ENCODE data around the gene NACC2.

Gene NACC2

GRCh38 chr9:136061405-136061804, 33.7 kb downstream of the NACC2 start:
- Histone ChIP-seq H3K4me1 (no peaks in the 10 kb centered on the region), H3K36me3 (ENCODE audit: control insufficient read depth, insufficient read depth, low read length) (no peaks in the 10 kb centered on the region), H3K27me3 (ENCODE audit: control insufficient read depth, insufficient read depth, low read length) (no peaks in the 10 kb centered on the region), H3K9me3 (ENCODE audit: control insufficient read depth, low read length) (no peaks in the 10 kb centered on the region), H3K27ac (no peak overlapping the region), H2AFZ (no peak overlapping the region), H3K9ac (no peak overlapping the region), H3K79me2 (peaks cover 63% of the 10 kb centered on the region), H3K4me3 (ENCODE audit: low read depth, low read length) (no peak overlapping the region), H3K4me2 (ENCODE audit: low read length) (no peak overlapping the region)
- TF ChIP-seq CTCF (IDR thresholded peaks at IDR 0.05): no peak

DNA sequence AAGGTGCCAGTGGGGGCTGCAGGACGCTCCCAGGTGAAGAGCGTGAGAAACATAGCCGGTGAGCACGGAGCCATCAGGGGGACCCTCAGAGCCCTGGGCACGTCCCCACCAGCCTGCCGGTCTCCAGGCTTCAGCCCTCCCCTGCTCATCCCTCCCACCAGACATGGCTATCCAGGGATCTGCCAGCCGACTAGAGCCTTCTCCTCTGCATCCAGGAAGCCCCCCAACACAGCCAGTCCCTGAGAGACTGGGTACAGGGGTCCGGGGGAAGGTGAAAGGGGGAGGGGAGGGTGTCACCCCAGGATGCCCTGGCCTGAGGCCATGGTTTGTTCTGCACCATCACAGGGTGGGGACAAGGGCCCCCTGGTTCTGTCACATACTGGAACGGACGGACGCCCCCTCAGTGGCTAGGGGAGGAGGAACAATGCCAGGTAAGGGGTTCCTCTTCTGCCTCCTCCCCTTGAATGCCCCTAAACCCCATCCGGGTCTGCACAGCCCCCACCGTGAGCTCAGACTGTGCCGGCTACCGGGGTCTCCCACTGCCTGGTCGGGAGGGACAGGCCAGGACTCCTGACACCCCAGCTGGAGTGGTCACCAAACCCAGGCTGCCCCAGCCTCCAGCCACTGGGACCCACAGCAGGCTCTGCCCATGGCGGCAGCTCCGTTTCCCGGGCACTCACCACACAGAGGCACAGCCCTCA, 34.3 kb downstream of the NACC2 start:
- H3K9me3 ChIP-seq (ENCODE audit: control insufficient read depth, low read length): no peaks in the 10 kb centered on the region
- H3K4me1 ChIP-seq: no peaks in the 10 kb centered on the region
- no peak overlapping the region for H2AFZ ChIP-seq
- no peak overlapping the region for H3K9ac ChIP-seq
- peaks cover 58% of the 10 kb centered on the region for H3K79me2 ChIP-seq
- H3K4me3 ChIP-seq (ENCODE audit: low read depth, low read length): no peak overlapping the region
- H3K36me3 ChIP-seq (ENCODE audit: control insufficient read depth, insufficient read depth, low read length): no peaks in the 10 kb centered on the region
- no peak for TF ChIP-seq CTCF (IDR thresholded peaks at IDR 0.05)
- no peaks in the 10 kb centered on the region for H3K27me3 ChIP-seq (ENCODE audit: control insufficient read depth, insufficient read depth, low read length)
- no peak overlapping the region for H3K4me2 ChIP-seq (ENCODE audit: low read length)
- no peak overlapping the region for H3K27ac ChIP-seq

GRCh38 chr9:136059851-136060670, 35.0 kb downstream of the NACC2 start:
- no peak for TF ChIP-seq CTCF (IDR thresholded peaks at IDR 0.05)
- H3K9me3 ChIP-seq (ENCODE audit: control insufficient read depth, low read length): no peaks in the 10 kb centered on the region
- no peak overlapping the region for H2AFZ ChIP-seq
- no peak overlapping the region for H3K27ac ChIP-seq
- no peaks in the 10 kb centered on the region for H3K27me3 ChIP-seq (ENCODE audit: control insufficient read depth, insufficient read depth, low read length)
- no peak overlapping the region for H3K9ac ChIP-seq
- no peaks in the 10 kb centered on the region for H3K4me1 ChIP-seq
- H3K4me3 ChIP-seq (ENCODE audit: low read depth, low read length): no peak overlapping the region
- H3K79me2 ChIP-seq: peaks cover 56% of the 10 kb centered on the region
- no peaks in the 10 kb centered on the region for H3K36me3 ChIP-seq (ENCODE audit: control insufficient read depth, insufficient read depth, low read length)
- no peak overlapping the region for H3K4me2 ChIP-seq (ENCODE audit: low read length)

- peaks cover 56% of the 10 kb centered on the region for H3K79me2 ChIP-seq
- no peaks in the 10 kb centered on the region for H3K27me3 ChIP-seq (ENCODE audit: control insufficient read depth, insufficient read depth, low read length)
- no peaks in the 10 kb centered on the region for H3K9me3 ChIP-seq (ENCODE audit: control insufficient read depth, low read length)
- no peak overlapping the region for H3K27ac ChIP-seq
- no peak overlapping the region for H2AFZ ChIP-seq
- H3K4me2 ChIP-seq (ENCODE audit: low read length): no peak overlapping the region
- no peak overlapping the region for H3K4me3 ChIP-seq (ENCODE audit: low read depth, low read length)
- H3K4me1 ChIP-seq: no peaks in the 10 kb centered on the region
- H3K36me3 ChIP-seq (ENCODE audit: control insufficient read depth, insufficient read depth, low read length): no peaks in the 10 kb centered on the region
- H3K9ac ChIP-seq: no peak overlapping the region
- no peak for TF ChIP-seq CTCF (IDR thresholded peaks at IDR 0.05)
Measured at GRCh38 chr9:136059321-136059791, 35.7 kb downstream of the NACC2 start.

Measured in parathyroid adenoma (tissue), 2 donors.